Measurements from ENCODE around the gene TC2N.

DNA sequence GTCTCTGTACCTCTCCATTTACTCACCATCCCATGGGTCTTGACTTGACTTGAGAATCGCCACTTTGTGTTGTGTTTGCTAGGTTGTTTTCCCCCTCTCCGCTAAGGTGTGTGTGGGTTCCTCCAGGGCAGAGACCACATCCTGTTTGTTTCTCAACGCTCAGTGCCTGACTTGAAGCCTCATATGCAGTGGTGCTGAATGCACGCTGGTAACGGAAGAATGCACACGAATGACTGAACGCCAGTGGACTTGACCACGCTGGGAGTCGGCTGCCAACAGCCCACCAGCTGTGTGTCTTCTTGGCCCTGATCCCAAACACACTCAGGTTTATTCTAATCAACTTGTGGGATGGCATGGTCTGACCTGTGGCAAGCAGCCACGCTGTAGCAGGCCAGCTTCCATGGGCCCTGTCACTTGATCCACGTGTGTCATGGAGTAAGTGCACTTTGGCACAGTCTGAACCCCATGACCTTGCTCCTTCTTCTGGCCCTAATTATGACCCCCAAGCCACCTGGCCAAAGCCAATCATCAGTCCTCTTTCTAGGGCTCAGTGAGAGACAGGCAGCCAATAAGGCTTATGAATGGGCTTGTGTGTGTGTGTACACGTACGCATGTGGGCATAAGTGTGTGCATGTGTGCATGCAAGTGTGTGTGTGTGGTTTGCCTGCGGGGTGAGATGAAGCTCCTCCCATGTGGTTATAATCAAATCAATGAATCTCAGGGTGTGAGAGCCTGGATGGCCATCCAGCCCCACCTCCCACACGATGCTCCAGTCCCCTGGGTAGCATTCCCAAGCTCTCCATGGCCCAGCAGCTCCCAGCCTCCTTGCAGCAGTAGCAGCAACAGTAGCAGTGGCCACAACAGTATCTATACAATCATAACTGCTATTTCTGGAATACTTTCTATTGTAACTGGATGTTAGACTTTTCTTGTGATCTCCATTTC, 6.4 kb upstream of the TC2N start:
- no peak for TF ChIP-seq TARDBP (IDR thresholded peaks at IDR 0.05)
- no peak for TF ChIP-seq ZNF384 (IDR thresholded peaks at IDR 0.05)
- TF ChIP-seq L3MBTL2 (conservative IDR thresholded peaks at IDR 0.05), result no peak
- no peak for TF ChIP-seq BHLHE40 (IDR thresholded peaks at IDR 0.05; ENCODE audit: borderline replicate concordance)
- no peak for TF ChIP-seq NFRKB (IDR thresholded peaks at IDR 0.05)
- no peak for TF ChIP-seq SUZ12 (IDR thresholded peaks at IDR 0.05)
- no peak for TF ChIP-seq SP1 (IDR thresholded peaks at IDR 0.05)
- no peak for TF ChIP-seq ARNT (IDR thresholded peaks at IDR 0.05)
- no peak for TF ChIP-seq CTBP1 (IDR thresholded peaks at IDR 0.05; ENCODE audit: borderline replicate concordance)
- no peak for TF ChIP-seq FOXK2 (IDR thresholded peaks at IDR 0.05)
